Globus pallidus (tissue), 1 donor: ENCODE data around the gene CFAP157.

Source experiments
- DNase-seq: peaks from one replicate; pipeline ENCODE4 v3.0.0-alpha.2; 2015; ENCODE audit warnings: low spot score

Gene CFAP157

GRCh38 chr9:127693143-127693542 lies 13.6 kb upstream of the CFAP157 start:
- no peak for DNase-seq

DNA sequence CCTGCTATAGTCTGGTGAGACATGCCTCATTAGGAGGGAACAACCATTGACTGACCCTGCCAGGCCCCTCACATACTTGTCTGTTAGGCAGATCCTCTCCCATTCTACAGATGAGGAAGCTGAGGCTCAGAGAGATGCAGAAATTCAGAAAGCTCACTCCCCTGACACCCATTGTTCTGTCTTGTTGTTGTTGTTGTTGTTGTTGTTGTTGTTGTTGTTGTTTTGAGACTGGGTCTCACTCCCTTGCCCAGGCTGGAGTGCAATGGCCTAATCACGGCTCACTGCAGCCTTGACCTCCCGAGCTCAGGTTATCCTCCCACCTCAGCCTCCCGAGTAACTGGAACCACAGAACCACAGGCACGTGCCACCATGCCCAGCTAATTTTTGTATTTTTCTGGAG lies 13.1 kb upstream of the CFAP157 start:
- no peak for DNase-seq

DNA sequence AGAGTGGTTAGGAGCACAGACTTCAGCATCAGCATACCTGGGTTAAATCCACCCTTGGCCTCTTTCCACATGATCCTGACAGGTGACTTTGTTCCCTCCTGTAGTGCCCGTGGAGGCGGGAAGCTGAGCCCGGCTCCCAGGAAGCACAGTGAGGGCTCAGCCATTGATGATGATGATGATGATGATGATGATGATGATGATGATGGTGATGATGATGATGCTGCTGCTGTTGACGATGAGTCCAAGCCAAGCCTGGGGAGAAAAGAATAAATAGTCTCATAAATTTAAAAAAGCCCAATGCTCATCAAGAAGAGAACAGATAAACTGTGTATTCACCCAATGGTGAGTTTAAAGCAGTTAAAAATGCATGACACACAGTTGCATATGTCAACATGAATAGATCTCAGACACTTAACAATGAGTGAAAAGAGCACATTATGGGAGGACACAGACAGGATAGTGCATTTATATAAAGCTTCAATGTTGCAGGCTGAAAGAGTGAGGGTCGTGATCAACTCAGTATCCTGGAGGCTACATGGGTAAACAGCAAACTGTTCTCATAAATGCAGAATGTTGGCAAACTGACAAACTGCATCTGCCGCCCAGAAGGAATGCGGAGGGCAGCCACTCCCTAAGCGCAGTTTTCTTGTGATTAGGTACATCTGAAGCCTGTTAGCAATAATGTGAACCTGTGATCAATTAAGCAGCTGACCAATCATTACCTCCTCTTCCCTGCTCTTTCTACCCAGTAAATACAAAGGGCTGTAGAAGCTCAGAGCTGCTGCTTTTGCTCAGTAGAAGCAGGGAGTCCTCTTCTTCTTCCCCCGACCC lies 11.7 kb upstream of the CFAP157 start:
- DNase-seq, result no peak

DNA sequence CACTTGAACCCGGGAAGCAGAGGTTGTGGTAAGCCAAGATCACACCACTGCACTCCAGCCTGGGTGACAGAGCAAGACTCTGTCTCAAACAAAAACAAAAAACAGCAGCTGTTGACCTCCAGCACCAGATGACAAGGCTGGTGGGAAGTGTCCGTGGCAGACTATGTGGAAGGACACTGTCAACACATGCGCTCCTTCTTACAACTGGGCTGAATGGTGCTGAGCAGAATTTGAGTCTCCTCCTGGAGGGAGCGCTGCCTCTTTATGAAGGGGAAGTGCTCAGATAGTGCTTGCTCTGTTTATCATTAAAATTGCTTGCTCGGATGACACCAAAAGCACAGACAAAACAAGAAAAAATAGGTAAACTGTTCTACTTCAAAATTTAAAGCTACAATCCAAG lies 9.2 kb upstream of the CFAP157 start:
- DNase-seq, result no peak

- DNase-seq, result no peak
These were observed 8.4 kb upstream of the CFAP157 start for GRCh38 chr9:127698386-127698785.

GRCh38 chr9:127698985-127699670 lies 7.7 kb upstream of the CFAP157 start:
- peak; percentile 97 for DNase-seq

GRCh38 chr9:127700140-127700539 lies 6.6 kb upstream of the CFAP157 start:
- no peak for DNase-seq

DNA sequence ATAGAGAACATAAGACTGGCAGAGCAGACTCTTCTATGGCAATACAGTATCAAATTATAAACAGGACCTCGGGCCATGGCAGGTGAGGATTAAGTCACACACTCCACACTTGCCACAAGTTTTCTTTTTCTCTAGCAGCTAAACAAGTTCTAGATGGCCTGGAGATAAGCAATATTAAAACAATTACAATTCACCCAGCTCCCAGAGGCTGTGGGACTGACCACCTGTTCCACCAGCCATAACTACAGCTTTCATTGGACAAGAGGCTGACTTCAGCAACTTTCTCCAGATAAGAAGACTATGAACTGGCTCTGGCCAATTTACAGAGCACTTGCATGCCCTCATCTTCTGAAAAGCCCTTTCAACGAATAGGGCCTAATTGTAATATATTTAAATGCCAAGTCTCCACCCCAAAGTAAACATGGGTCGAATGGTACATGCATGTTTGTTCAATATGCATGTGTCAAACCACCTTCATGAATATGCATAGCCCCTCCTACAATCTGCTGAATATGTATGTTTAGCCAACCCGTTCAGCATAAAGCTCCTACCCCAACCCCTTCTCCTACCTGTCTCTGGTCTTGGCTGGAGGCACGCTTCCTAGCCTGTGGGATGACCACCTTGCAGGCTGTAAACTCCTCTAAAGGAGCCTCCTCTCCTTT lies 6.1 kb upstream of the CFAP157 start:
- DNase-seq, result no peak

DNA sequence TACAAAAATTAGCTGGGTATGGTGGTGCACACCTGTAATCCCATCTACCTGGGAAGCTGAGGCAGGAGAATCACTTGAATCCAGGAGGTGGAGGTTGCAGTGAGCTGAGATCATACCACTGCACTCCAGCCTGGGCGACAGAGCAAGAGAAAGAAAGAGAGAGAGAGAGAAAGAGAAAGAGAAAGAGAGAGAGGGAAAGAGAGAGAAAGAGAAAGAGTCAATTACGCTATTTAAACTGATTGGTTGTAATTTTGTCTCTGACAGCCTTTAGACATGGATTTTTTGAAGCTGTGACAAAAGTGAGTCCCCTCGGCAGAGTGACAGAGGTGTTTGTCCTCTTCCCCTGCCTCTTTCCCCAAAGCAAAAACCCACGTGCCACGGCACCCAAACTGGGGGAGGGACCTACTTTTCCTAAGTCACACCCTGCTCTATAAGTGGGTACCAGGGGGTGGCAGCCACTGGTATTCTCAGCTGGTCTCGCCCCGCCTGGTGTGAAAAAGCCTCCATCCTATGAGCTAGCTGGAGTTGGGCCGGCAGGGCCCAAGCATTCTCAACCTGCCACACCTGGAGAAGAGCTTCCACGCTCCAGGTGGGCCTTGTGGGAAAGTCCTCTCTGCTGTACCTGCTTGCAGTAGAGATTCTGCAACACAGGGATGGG lies 3.4 kb upstream of the CFAP157 start:
- DNase-seq, result no peak

DNA sequence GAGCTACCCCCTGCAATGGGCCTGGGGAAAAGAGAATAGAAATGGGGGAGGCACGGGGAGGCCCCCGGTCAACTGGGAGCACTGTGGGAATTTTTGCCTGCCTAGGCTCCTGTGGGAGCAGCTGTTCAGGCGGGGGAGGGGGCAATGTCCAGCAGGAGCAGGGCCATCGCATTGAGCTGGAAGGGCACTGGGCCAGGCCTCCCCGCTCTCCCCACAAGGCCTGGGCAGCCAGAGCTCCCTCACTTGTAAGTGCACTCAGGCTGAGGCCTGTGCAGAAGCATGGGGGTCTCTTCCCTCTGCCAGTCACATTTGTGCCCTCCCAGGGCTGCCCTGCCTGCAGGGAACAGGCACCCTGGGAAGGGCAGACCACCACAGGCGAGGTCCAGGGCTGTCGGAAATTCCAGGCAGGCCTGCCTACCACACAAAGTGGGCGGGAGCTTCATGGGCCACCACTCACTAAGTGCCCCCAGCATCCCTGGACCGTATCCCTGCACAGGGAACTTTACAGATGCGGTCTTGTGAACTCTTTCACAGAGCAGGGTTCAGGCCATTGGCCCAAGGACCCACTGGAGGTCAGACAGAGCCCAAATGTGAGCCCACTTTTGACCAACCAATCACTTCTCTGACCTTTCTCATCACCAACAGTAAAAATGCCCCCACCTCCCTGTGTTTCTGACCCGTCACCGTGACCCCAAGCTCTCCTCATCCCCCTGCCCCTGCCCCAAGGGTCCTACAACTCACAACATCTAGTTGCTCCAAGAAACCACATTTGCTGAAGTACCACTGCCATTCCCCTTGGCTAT lies 1.0 kb upstream of the CFAP157 start:
- no peak for DNase-seq

GRCh38 chr9:127707766-127708165 lies 978 bp downstream of the CFAP157 start:
- DNase-seq, result no peak

- no peak for DNase-seq
These were observed 2.3 kb downstream of the CFAP157 start for GRCh38 chr9:127708952-127709587.

DNA sequence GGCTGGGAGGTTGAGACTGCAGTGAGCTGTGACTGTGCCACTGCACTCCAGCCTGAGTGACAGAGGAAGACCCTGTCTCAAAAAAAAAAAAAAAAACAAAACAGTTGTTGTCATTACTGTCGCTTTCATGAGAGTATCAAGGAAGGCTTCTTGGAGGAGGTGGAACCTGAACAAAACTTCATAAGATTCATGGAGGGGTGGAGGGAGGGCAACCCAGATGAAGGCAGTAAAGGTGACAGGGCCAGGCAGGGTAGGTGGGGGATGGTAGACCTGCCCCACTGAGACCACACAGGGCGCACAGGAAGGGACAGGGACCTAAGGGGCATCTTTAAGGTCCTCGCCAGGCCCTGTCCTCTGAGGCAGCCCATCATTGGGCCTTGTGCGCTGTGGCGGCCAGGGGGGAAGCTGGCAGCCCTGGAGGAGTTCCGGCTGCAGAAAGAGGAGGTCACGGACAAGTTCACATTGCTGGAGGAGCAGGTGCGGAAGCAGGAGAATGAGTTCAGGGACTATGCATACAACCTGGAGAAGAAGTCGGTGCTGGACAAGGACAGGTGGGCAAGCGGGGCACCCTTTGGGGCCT lies 3.5 kb downstream of the CFAP157 start:
- DNase-seq, result no peak

GRCh38 chr9:127711226-127711701 lies 4.5 kb downstream of the CFAP157 start:
- no peak for DNase-seq

DNA sequence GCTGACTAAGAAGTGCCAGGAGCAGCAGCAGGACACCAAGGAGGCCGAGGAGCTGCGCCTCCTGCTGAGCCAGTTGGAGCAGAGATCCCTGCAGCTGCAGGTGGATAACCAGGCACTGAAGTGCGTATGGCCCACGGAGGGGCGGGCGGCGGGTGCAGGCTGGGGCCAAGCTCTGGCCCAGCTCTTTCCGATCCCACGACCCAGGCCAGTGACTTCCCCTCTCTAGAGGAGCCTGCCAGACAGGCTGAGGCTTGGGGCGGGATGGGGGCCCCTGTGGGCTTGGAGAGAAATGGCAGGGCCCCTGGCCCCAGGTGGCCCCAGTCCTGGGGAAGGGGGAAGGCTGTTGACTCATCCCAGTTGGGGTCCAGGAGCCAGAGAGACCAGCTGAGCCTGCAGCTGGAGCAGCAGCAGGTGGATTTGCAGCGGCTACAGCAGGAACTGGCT lies 5.1 kb downstream of the CFAP157 start:
- no peak for DNase-seq

DNA sequence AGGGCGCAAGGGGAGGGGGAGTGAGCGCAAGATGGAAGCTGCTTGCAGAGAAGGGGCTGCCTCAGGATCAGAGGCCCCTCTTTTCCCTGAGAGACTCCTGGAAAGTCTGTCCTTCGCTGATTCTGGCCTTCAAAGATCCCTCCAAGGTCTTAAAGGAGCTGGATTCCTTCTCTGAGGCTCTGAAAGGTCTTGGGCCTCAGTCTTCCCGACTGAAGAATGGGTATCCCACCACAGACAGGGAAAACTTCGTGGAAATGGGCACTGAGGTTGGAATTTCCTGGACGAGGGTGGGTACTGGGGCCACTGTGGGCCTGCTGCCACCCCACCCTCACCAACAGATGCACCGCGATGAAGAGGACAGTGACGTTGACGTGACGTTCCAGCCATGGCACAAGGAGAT lies 5.6 kb downstream of the CFAP157 start:
- DNase-seq, result no peak

GRCh38 chr9:127712867-127713266 lies 6.1 kb downstream of the CFAP157 start:
- DNase-seq, result no peak

DNA sequence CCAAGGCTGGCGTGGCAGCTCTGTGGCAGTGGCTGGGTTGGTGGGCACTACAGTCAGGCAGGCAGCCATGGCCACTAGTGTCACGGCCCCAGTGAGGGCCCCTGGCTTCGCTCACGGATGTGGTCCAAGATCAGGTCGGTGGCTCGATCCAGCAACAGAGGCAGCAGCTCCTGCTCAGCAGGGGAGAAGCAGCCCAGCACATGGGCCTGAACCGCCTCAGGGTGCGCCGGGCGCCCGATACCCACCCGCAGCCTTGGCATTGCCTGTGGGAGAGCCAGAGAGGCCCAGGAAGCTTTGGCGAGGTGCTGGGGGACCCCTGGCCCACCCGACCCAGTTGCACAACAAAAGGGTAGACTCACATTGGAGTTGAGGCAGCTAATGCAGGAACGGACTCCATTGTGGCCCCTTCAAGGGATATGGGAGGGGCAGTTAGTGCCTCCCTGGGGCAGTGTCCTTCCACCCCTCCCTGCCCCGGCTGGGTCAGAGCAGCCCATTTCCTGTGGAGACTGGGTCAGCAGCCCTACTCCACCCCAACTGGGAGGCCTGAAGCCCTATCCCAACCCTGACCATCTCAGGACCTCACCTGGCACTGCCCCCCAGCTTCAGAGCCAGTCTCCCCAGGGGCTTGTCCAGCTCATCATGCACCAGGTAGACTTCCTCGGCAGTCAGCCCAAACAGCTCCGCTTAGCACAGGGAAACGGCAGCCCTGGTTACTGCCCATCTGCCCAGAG lies 7.4 kb downstream of the CFAP157 start:
- DNase-seq, result no peak

- DNase-seq, result no peak
These were observed 8.2 kb downstream of the CFAP157 start for GRCh38 chr9:127714951-127715469.
